HG03095 (cell line): ENCODE measurements around the gene DENND1C.

ENCODE experiments used
- ATAC-seq: cut with Tn5 transposase; IDR thresholded peaks from one replicate; pipeline ENCODE4 v1.9.1; 2021; ENCODE audit warnings: moderate library complexity; ENCODE audit not compliant: unreplicated experiment

Gene DENND1C

DNA sequence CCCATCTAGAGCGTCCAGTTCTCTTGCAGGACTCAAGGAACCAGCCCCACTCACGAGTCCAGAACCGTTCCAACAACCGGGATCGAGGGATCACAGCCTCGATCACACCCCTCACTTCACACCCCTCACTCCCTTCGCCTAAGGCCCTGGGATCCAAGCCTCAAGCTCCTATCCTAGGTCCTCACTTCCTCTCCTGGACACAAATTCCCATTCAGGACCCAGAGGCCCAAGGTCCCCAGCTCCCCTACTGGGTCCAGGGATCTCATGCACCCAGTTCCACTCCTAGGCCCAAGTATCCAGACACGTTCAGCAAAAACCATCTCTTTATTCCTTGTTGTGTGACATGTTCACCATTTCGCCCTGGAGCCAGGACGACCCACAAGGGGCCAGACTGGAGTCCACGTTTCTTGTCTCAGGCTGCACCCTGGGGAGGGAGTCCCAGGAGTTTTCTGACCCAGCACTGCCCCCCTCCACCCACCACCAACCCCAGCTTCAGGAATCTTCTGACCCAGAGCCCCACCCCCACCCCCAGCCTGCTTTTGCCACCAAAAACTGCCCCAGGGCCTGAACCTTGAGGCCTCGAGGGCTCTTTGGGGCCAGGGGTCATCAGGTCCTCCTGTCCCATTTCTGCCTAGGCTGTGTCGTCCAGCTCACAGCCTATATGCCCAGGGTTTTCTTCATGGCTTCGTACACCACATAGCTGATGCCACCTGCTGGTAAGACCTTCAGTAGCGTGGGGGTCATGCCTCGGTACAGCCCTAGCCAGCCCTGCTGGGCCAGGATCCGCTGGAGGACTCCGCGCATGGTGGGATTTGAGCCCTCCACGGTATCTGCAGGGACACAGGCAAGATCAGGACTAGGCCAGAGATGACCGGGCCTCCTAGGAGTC, 55.6 kb downstream of the DENND1C start:
- ATAC-seq: no peak

GRCh38 chr19:6424939-6425731, 56.5 kb downstream of the DENND1C start:
- ATAC-seq: peak; percentile 75

DNA sequence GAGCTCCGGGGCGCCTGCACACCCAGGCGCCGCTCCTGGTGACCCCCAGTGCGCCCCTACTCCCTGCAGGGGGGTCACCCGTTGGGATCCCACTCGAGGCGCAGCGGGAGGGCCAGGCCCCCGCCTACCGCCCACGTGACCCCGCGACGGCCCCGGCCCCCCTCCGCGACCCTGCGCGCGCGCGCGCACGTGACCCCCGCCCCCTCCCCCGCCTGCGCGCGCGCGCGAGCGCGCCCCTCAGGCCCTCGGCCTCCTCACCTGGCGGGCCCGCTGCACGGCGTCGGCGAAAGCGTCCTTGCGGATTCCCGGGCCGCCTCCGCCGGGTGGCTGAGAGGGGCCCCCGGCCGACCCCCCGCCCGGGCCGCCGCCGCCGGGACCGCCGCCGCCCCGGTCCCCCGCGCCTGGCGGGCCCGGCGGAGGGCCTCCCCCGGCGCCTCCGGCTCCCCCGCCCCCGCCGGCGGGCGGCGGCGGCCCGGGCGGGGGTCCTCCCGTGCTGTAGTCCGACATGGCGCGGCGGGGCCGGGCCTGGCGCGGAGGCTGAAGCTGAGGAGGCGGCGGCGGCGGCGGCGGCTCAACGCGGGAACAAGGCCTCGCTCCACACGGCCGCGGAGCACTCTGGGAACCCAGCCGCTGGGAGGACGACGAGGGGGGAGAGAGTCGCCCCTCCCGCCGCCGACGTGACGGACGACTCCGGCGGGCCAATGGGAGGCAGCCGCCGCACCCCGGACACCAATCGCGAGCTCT, 57.2 kb downstream of the DENND1C start, which contains the start of gene KHSRP:
Gene KHSRP (minus strand): TSS at position 617 of the 744 bp plus-strand sequence. CDS start 110 bp downstream, at position 507.
- ATAC-seq: no peak

GRCh38 chr19:6423499-6424194, 57.9 kb downstream of the DENND1C start:
- no peak for ATAC-seq

DNA sequence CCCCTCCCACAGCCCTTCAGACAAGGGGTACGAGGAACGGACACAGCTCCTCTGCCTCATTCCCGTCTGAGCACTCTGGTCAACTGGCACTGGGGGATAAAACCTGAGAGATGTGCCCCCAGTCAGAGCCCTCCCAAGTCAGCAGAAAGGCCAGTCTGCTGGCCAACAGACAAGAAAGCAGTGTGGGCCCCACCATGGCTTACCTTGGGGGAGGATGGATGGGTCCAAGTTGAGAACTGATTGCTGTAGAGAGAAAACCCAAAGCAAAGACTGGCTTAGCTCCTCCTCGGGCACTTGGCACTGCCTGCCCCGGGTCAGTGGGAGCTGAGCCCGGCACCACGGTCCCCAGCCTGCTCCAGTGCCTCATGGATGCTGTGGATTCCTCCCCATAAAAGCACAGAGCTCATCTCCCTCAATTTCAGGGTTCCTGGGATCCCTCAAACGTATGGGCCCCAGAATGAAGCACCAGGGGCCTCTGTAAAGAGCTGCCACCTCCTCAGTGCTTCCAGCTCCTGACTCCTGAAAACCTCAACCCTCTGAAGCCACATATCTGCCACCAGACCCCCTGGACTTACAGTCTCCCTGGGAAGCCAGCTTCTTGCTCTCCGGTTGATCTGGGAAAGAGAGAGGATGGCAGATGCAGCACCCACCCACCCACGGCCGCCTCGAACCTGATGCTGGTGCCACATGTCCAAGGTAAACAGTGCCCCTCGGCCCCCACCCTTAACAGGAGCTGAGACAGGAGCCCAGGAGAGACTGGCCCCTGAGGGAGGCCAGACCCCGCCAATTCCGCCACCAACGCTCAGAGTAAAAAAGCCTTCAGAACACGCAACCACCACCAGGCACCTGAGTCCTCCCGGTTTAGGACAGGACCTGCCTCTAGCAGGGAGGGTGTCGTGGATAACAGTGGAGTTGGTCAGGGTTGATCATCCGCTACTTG, 60.2 kb downstream of the DENND1C start:
- ATAC-seq: no peak

DNA sequence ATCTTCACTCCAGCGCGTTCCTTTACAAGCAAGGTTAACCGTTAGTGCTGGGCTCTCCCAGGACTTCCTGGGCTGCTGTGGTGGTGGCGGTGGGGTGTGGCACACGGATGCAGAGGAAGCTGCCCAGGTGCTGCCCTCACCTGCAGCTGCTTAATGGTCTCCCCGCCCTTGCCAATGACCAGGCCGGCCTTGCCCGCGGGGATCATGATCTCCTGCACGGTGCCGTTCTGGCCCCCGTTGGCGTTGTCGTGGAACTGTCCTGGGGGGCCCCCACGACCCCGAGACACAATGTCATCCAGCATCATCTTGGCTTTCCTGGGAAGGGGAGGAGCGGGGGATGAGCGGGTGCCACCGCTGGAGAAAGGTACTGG, 63.0 kb downstream of the DENND1C start:
- no peak for ATAC-seq

GRCh38 chr19:6417713-6418561, 63.6 kb downstream of the DENND1C start:
- ATAC-seq: no peak
